Astrocyte of the cerebellum (primary cell): ENCODE measurements around the gene CHST9.
A peak's percentile ranks its signal among the peaks of the same experiment; 100 is the strongest.

Experiments used
- DNase-seq: peaks from one replicate; pipeline ENCODE4 v3.0.0-alpha.2; 2011; ENCODE audit warnings: low read depth
- H3K4me3 ChIP-seq: 2 replicates; pipeline ENCODE4 v1.5.1; 2011; ENCODE audit warnings: mild to moderate bottlenecking, low read depth, low read length, moderate library complexity
- in situ Hi-C: cut with HindIII; loops from 2 replicates; pipeline ENCODE4 v1.10.0; 2017; ENCODE audit warnings: low sequenced_read_pairs
- TF ChIP-seq, protein P1 (sequence below): IDR thresholded peaks from 2 replicates; pipeline ENCODE4 v1.5.1; 2012; ENCODE audit warnings: low read length, low read depth, moderate library complexity, mild to moderate bottlenecking; ENCODE audit errors: missing control alignments

CHST9 gene

DNA sequence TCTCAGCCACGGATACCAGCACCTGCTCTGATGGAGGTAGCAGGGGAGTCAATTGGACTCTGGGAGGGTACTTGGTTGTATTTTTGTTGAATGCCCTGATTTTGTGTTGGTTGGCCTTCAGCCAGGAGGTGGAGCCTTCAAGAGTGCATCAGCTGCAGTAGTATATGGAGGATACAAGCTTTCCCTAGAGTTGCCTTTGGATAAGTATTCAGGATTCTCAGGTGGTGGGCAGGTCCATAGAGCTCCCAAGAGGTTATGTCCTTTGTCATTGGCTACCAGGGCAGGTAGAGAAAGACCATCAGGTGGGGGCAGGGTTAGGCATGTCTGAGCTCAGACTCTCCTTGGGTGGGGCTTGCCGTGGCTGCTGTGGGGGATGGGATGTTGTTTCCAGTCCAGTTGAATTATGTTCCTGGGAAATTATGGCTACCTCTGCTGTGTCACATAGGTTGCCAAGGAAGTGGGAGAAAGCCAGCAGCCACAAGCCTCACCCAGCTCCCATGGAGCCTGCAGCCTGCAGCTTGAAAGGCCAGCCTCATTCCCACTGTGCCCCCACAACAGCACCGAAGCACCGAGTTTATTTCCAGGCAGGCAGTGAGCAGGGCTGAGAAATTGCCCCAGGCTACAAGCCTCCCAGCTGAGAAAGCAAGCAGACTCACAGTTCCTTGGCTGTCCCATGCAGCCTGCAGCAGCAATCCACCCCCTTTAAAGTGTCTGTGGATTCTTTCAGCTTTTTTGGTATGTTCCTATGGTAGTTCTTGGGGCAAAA lies 38.6 kb upstream of the CHST9 start:
- no peak overlapping the region for H3K4me3 ChIP-seq
- in situ Hi-C loops, result no loop called here
- DNase-seq, result no peak
- TF ChIP-seq, protein P1, sequence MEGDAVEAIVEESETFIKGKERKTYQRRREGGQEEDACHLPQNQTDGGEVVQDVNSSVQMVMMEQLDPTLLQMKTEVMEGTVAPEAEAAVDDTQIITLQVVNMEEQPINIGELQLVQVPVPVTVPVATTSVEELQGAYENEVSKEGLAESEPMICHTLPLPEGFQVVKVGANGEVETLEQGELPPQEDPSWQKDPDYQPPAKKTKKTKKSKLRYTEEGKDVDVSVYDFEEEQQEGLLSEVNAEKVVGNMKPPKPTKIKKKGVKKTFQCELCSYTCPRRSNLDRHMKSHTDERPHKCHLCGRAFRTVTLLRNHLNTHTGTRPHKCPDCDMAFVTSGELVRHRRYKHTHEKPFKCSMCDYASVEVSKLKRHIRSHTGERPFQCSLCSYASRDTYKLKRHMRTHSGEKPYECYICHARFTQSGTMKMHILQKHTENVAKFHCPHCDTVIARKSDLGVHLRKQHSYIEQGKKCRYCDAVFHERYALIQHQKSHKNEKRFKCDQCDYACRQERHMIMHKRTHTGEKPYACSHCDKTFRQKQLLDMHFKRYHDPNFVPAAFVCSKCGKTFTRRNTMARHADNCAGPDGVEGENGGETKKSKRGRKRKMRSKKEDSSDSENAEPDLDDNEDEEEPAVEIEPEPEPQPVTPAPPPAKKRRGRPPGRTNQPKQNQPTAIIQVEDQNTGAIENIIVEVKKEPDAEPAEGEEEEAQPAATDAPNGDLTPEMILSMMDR, result no peak

DNA sequence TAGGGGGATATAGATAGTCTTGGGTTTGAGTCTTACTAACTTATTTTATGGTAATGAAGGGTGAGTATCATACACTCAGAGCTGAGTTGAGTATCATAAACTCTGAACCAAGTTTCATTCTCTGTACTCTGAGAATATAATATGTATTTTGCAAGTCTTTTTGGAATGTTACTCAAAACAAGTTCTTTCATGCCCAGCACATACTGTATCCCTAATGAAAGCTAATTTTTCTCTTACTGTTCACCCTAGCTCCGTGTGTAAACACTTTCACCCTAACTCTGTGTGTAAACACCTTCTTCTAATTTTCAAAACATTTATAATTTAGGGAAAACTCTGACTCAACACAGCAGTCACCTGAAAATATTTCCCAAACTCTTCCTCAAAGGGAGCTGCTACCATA lies 29.7 kb upstream of the CHST9 start:
- no peak for DNase-seq
- no peak overlapping the region for H3K4me3 ChIP-seq
- in situ Hi-C loops, result no loop called here
- TF ChIP-seq, protein P1, result no peak

DNA sequence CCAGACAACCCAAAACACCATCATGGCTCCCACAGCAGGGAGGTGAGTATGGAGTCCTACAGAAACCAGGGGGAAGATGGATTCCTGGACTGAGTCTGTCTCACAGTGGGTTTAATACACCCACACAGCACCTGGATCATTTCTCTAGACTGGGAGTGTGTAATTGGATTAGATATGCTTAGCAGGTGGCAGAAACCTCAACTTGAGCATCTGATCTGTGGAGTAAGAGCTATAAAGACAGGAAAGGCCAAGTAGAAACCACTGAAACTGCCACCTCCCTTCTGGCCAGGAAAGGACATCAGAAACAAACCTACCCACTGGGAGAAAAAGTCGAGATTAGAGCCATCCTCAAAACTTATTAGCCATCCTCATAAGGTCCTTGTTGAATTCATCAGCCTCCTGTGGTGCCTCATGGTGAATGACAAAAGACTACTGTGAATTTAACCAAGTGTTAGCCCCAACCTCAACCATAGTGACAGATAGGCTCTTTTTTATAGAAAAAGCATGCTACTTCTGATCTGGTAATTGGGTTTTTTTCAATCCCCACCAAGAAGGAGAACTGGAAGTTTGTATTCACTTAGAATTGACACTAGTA lies 28.1 kb upstream of the CHST9 start:
- TF ChIP-seq, protein P1, result no peak
- DNase-seq, result peak; percentile 18
- in situ Hi-C loops, result no loop called here
- H3K4me3 ChIP-seq, result no peak overlapping the region

DNA sequence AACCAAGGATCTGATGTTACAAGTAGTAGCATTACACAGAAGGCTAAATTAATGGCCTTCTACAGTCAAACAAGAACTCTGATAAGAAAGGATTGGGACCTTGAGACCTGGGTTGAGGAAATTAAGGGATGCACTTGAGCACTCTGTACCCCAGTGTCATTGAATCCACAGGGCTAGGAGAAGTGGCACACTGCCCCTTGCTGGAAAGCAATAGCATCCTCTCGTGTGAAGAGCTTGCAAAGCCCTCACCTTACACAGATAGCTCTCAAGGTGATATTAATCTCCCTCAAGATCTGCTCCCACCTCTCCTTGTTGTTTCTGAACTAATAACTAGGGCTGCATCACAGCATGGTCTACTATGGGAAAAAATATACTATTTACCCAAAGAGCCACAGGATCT lies 26.5 kb upstream of the CHST9 start:
- H3K4me3 ChIP-seq, result no peak overlapping the region
- TF ChIP-seq, protein P1, result no peak
- DNase-seq, result no peak
- in situ Hi-C loops, result no loop called here

DNA sequence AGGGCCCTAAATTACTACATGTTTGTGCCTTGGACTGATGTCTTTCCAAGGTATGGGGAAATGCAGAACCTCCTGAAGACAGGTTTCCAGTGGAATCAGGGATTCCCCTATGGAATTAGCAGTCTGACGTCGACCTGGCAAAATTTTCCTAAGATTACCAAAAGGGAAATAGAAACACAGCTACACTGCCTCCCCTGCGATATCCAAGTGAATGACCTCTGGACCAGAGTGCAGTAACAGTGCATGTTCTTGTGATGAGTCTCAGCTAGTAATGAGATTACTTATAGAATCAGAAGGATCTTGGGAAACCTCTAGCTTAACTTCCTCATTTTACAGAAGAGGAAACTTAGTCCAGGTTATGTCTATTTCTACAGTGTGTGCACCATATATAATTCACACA lies 21.3 kb upstream of the CHST9 start:
- TF ChIP-seq, protein P1, result no peak
- no peak for DNase-seq
- in situ Hi-C loops, result no loop called here

DNA sequence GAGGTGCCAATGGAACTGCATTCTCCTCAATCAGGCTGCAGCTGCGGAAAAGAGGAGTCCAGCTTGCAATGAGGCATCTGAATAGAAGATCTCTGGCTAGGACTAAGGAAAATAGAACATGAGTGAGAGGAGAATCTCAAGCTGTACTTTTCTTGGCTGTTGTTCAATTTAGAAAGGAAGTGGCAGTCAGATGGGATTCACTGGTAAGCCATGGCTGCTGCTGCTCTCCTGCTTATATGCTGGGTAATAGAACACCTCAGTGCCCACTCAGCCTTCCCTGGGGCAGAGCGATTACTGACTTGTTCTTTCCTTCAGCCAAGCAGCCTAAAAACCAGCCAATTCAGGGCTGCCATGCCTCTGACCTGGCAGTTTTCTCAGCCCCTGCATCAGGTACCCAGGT lies 17.6 kb upstream of the CHST9 start:
- TF ChIP-seq, protein P1, result no peak
- in situ Hi-C loops, result no loop called here
- no peak overlapping the region for H3K4me3 ChIP-seq
- DNase-seq, result no peak

More for the DNA sequence above, 21.3 kb upstream of the CHST9 start:
- no peak overlapping the region for H3K4me3 ChIP-seq
